Stimulated activated CD4-positive, alpha-beta T cell treated with anti-CD3 and anti-CD28 coated beads, Interleukin-15, amount 100 ng/mL, for 48 hours (primary cell): ENCODE data around the gene KLHL17.
A peak's percentile ranks its signal among the peaks of the same experiment; 100 is the strongest.
"Not testable (repeated sequence)": the region's sequence is repeated elsewhere in the genome, so short reads cannot be mapped to it uniquely, and the experiment has no call there.

ENCODE experiments used
- DNase-seq, 2 donors: peaks; one replicate each; pipeline ENCODE4 v3.0.0-alpha.2; 2020; ENCODE audit warnings: low read depth in 2 of 2

Gene KLHL17

DNA sequence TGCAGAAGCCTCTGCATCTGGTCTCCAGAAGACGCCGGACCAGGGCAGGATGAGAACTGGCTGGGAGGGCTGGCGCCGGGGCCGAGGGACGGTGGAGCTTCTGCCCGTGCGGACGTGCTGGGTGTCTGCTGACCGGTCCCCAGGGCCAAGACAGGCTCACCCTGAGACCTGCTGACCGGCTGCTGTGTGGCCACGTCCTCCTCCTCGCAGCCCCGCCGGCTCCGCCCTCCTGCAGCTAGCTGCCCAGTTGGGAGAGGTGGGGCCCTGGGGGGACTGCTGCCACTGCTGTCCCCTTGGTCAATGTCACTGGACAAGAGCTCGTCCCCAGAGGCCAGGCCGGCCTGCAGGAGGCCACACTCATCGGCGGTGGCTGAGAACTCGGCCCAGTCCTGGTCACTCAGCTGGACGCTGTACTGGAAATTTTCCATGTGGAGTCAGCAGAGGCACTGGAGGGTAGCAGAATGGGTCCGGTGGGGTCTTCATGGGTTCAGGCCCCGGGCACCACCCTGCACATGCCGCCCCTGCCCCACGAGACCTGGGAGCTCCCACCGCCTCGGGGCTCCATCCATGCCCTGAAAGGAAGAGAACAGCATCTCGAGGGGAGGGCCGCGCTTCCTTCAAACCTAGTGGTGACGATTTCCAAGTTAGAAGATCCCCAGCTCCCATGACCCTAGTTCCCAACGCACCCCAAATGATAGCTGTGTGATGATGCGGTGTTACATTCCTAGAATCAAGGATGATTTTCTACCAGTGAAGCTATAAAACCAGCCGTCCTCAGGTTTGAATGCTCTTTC is 20.4 kb downstream of the KLHL17 start:
- no peak for DNase-seq

DNA sequence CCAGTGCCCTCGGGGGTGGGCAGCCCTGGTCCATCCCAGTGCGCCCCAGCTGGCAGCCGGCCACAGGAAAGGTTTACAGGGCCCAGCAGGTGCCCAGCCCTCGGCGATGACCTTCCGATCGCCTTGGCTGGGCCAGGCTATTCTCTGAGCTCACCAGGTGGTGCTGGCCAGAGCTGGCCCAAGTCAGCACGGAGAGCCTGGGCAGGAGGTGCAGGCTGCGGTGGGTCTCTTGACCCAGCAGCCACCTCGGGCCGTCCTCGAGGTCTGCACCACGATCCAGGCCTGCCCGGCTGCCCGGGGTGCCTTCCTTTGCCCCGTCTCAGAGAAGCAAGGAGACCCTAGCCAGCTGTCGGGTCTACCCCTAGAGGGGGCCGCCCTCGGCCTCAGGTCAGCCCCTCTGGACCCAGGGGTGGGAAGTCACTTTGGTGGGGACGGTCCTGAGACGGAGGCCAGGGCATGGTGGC is 21.1 kb downstream of the KLHL17 start:
- DNase-seq = no peak

DNA sequence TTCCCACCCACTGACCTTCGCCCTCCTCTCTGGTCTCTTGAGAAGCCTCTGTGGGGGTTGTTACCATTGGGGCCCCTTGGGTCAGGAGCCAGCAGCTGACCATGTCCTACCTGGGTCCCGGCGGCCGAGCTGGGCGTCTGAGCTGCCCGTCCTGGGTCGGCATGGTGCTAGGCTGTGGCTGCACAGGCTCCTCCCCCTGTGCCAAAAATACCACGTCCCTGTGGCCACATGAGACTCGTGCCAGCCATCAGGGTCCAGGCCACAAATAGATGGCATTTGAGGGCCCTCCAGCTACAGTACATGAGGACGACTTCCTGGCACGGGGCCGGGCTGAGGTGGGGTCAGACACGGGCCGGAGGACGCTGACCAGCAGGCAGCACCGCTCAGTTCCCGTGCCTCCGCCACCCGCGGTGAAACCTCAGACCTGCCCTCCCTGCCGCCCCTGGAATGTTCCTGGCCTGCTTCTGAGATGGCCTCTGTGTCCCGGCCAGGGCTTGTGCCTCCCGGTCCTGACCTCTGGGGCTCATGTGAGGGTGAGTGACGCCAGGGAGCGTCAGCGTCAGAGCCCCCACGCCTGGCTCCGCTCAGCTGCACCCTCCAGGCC is 21.7 kb downstream of the KLHL17 start, which contains the start of gene PERM1:
PERM1 (minus strand) TSS at position 139 of the 604 bp plus-strand sequence. CDS start 1,064 bp downstream, outside the sequence.
- no peak for DNase-seq

DNA sequence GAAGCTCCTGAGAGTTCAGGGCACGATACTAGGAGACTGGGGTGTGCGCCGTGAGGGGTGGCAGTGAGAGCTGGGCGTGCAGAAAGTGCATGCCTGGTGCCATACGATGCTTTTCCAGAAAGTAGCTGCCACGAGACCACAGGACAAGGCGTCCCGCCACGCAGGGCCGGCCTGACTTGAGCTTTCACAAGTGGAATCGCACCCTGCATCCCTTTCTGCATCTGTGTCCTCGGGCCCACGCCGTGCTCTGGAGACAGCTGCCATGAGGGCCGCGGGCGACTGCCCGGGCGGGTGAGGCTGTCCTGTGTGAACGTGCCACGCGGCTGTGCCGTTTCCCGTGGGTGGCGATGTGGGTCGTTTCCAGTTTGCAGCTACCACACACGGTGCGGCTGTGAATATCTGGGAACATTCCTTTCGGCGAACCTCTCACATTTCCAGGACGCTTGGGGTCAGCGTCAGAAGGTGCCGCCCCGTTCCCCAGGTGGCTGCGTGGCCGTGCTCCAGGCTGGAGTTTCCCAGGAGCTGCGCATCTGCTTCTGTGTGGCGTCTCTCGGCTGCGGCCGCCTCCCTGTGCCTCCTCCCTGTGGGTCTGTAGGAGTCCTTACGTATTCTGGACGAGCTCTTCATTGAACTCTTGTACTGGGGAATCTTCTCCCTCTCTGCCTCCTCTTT is 22.5 kb downstream of the KLHL17 start:
- no peak for DNase-seq

DNA sequence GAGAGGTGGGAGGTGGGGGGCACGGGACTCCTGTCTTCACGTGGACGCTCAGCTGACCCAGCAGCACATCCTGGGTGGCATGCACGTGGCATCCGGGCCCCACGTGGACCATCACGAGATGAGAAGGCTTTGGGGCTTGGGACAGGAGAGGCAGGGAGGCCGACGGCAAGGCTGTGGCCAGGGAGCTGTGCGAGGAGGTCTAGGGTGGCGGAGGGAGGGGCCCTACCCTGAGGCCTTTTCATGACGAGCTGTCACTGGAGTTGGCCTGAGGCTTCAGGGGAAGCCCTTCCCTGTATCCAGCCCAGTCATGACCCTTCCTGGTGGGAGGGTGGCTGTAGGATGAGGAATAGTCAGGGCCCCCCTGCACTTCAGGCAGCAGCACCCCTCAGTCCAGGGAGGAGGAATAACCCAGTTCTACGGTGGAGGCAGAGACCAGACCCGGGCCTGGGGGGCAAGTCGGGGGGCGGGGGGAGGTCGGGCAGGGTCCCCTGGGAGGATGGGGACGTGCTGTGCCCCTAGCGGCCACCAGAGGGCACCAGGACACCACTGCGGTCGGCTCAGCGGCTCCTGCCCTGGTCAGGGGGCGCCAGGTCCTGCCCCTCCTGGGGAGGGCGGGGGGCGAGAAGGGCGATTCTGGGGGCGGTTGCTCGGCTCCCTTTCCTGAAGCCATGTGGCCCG is 23.6 kb downstream of the KLHL17 start:
- peak in 1 of 2 donors; percentile 42 for DNase-seq

DNA sequence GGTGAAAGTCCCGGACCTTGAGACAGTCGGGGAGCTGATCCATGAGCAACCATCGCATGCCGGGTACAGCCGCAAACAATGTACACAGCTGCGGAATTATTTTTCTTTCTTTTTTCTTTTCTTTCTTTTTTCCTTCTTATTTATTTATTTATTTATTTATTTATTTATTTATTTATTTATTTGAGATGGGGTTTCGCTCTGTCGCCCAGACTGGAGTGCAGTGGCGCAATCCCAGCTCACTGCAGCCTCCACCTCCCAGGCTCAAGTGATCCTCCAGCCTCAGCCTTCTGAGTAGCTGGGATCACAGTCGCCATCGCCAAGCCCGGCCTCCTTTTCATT is 24.1 kb downstream of the KLHL17 start:
- DNase-seq = no peak

DNA sequence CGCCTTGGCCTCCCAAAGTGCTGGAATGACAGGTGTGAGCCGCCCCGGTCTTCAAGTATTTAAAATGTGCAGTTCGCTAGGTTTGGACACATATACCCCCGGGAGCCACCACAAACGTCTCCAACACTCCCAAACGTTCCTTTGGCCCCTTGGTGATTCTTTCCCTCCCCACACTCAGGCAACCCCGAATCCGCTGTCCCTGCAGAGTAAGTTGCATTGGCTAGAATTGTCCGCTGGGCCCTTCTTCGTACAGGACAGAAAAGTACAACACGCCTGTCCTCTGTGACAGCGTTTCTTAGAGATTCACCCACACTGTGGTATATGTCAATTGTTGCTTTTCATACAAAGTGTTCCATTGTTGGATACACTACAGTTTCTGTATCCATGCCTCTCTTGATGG is 24.7 kb downstream of the KLHL17 start:
- DNase-seq = no peak

DNA sequence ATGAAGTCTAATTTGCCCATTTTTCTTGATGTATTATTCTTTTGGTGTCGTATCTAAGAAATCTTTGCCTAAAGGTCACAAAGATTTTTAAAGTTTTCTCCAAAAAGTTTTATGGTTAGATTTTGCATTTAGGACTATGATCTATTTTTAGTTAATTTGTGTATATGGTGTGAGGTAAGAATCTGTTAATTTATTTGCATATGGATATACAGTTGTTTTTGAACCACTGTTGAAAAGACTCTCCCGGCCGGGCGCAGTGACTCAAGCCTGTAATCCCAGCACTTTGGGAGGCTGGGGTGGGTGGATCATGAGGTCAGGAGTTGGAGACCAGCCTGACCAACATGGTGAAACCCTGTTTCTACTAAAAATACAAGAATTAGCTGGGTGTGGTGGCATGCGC is 27.7 kb downstream of the KLHL17 start:
- not testable (repeated sequence) for DNase-seq

DNA sequence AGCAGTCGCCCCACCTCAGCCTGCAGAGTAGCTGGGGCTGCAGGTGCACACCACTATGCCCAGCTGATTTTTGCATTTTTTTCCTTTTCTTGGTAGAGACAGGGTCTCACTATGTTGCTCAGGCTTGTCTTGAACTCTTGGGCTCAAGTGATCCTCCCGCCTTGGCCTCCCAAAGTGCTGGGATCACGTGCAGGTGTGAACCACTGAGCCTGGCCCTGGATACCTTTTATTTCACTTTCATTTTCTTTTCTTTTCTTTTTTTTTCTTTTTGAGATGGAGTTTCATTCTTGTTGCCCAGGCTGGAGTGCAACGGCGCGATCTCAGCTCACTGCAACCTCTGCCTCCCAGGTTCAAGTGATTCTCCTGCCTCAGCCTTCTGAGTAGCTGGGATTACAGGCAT is 30.9 kb downstream of the KLHL17 start:
- not testable (repeated sequence) for DNase-seq

DNA sequence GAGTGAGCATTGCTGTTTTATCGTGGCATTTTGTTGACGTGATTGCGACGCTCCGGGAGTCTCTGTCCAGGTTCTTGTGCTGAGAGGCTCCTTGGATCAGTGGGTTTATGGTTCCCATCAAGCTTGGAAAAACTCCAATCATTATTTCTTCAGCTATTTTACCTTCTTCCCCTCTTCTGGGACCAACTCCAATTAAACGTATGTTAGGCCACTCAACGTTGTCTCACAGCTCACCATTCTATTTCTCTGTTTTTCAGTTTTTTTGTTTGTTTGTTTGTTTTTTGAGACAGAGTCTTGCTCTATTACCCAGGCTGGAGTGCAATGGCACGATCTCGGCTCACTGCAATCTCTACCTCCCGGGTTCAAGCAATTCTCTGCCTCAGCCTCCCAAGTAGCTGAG is 31.5 kb downstream of the KLHL17 start:
- DNase-seq = no peak

DNA sequence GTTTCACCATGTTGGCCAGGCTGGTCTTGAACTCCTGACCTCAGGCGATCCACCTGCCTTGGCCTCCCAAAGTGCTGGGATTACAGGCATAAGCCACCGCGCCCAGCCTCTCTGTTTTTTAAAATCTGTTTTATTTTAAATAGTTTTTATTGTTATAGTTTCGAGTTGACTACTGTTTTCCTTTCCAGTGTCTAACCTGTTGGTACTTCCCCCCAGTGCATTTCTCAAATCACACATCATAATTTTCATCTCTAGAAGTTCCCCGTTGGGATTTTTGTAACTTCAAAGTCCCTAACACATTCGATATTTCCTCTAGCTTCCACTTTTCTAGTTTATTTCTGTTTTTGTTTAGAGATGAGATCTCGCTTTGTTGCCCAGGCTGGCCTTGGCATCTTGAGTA is 32.0 kb downstream of the KLHL17 start:
- DNase-seq = no peak

DNA sequence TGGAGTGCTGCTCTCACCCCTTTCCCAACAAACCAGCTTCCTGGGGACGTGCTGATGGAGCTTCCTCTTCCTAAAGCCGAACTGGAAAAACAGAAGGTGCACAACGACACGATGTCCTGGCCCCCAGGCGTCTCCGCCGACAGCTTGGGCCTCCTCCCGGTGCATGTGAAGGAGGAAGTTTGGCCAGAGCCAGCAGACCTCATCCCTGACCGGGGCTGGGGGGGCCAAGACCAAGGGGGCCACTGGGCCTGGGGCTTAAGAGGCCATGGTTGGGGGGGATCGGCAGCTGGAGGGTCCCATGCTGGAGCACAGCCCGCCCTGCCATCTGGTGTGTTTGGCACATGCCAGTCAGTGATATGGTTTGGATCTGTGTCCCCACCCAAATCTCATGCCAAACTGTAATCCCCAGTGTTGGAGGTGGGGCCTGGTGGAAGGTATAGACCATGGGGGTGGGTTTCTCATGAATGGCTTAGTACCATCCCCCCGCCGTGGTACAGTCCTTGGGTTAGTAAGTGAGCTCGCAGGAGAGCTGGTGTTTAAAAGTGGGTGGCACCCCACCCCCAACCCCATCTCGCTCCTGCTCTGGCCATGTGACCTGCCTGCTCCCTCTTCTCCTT is 33.1 kb downstream of the KLHL17 start:
- DNase-seq = no peak

DNA sequence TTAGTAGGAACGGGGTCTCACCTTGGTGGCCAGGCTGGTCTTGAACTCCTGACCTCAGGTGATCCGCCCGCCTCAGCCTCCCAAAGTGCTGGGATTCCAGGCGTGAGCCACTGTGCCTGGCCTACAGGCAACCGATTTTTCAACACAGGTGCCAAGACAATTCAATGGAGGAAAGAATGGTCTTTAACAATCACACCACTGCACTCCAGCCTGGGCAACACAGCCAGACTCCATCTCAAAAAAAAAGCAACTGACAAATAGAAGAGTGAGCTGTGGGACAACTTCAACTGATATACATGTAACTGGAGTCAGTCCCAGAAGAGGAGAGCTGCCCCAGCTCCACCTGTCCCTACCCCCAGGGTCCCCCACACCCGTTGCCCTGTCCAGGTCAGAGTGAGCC is 34.2 kb downstream of the KLHL17 start:
- not testable (repeated sequence) for DNase-seq

DNA sequence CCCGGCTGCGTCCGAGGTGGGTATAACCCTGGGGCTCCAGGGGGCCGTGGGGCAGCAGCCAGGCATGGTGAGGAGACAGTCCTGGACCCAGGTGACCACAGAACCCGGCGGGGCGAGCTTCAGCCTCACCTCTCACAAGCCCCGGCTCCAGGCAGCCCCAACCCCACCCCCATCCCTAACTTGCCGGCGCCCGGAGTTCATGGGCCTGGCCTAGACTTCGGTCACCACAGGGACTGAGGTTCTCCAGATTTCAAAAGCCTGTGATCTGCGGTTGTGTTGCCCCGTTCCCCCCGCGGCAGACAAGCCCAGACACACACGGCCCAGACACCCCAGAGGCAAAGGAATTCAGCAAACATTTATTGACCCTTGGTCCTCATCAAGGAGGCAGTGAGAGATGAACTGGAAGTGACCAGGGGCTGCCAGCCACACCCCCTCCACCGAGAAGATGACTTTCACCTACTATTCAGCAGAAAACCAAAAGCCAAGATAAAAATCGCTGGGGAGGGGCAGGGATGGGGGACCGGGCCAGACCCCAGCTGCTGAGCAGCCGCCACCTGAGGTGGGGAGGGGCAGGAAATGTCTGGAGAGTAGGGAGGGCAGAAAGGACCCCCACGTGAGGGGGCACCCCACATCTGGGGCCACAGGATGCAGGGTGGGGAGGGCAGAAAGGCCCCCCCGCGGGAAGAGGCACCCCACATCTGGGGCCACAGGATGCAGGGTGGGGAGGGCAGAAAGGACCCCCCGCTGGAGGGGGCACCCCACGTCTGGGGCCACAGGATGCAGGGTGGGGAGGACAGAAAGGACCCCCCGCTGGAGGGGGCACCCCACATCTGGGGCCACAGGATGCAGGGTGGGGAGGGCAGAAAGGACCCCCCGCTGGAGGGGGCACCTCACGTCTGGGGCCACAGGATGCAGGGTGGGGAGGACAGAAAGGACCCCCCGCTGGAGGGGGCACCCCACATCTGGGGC is 35.6 kb downstream of the KLHL17 start:
- DNase-seq = no peak

DNA sequence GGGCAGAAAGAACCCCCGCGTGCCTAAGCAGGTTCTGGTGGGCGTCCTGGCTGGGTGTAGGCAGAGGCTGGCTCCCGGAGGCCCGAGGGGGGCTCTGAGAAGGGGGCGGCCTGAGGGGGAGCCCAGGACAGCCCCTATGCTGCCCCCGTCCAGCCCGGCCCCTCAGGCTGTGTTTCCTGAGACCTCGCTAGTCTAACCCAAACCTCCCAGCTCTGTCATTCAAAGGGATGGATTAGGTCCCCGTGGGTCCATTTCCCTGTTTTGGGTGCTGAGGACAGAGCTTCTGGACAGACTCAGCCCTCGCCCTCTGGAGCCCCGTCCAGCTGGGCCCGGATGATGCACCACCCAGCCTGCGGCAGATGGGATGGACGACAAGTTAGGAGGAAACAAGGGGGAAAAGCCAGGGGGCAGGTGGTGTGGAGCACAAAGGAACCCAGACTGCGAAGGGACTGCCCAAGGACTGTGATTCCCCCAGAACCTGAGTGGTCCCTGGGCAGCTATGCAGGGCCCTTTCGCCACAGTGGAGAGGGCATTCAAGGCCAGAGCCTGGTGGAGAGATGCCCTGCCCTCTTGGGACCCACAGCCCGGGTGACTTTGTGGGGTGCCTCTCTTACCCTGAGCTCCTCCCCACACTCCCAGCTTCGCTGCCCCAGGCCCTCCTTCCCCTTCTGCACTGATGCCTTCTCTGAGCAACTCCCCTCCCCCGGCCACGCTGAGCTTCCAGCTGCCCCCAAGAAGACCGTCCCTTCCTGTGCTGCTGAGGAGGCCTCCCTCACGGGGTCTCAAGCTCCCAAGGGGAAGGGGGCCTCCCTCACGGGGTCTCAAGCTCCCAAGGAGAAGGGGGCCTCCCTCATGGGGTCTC is 36.7 kb downstream of the KLHL17 start:
- DNase-seq = no peak

DNA sequence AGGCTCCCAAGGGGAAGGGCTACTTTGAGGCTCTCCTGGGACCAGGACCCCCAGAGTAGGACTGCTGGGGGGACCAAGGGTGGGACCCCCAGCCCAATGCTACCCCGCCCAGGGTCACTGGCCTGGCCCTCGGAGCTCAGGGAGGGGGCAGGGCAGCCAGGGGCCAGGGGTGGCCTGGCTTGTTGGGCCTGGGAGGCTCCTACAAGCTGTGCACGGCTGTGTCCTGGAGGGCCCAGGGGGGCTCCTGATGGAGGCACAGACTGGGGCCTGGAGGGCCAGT is 37.3 kb downstream of the KLHL17 start:
- no peak for DNase-seq

DNA sequence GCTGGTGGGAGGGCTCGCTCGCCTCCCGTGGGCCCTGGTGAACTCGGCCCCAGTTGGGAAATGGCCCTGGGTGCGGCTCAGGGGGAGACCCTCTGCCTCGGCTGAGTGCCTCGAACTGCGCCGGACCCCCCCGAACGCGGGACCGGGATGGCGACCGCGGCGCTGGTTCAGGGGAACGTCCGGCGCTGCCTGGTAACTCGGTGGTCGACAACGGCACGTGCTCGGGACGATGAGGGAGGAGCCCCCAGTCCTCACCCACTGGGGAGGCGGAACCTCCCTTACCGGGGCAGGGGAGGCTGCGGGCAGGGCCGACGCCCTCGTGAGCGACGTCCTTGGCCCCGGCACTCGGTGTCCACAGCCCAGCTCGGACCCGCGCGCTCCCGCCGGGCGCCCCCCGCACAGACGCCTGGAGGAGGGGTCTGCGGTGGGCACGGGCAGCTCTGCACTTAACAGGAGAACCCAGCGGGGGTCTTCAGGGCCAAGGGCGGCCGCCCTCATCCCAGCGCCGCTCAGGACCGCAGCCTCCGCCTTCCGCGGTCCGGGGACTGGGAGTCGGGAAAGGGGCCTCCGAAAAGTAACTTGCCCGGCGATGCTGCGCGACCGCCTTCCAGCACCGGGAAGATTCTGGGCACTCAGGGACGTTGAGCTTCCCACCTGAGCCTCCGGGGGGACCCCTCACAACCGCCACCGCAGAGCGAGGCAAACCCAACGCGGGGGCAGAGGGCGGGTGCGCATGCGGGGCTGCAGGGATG is 37.8 kb downstream of the KLHL17 start:
- no peak for DNase-seq

DNA sequence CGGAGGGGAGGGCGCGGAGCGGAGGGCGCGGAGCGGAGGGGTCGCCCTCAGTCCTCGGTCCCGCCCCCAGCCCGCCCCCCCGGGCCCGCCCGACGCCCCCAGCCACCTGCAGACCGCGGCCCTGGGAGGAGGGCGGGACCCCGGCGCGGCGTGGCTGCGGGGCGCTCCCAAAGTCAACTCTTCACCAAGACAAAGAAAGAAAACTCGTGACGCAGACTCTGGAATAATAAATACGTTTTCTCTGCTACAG is 38.3 kb downstream of the KLHL17 start:
- DNase-seq = no peak

DNA sequence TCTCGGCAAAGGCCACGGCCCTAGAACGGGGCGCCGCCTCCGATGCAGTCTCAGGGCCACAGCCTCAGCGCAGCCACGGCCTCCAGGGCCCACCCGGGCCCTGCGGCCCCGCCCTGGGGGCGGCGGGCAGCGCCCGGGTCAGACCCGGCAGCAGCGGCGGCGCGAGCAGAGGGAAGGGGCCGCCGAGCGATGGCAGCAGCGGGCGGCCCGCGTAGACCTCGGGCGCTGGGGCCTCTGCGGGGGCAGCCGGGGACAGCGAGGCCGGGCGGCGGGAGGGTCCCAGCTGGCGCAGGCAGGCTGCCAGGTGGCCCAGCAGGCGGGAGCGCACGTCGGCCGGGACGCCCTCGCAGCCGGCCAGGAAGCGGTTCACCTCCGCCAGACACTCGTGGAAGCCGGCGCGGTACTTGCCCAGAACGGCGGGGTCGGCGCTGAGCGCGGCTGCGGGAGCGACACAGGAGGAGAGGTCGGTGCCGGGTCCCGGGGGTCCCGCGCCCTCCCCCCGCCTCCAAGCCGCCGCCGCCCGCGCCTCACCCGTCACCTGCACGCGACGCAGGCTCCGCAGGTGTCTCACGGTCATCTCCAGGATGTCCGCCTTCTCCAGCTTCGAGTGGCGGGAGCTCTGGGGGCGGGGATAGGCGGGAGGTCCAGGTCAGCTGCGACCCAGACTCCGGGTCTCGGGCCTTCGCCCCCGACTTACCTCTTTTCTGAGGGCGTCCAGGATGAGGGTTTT is 38.8 kb downstream of the KLHL17 start:
- no peak for DNase-seq
